UCSD-AML1 (cell line): Measurements from ENCODE around the gene CST3.
"Not testable (repeated sequence)": the region's sequence is repeated elsewhere in the genome, so short reads cannot be mapped to it uniquely, and the experiment has no call there.

Experiments
- DNase-seq: peaks from one replicate; lab custom pipeline; 2025; ENCODE audit not compliant: unreplicated experiment; lab: John Stamatoyannopoulos, UW

Gene CST3

DNA sequence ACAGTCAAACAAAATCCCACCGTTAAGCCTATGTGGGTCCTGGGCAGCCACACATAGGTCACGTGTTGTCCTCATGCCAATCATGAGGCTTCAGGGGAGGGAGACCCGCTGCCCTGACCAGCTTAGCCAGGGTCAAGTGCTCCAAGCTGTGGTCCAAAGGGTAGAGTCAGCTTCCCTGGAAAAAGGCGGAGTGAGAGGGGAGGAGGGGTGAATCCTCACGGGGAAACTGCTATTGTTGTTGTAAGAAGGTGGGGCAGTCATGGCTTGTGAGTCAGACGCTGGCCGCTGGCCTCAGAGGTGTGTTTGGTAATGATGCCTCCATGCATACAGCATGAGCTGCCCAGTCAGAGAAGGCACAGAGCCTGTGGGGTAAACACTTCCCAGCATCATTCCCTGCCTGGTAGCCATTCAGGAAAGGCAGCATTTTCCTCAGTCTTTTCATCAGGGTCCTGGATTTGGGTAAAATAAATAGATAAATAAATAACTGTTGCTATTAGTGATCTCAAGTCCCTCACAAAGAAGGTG, 8.7 kb downstream of the CST3 start:
- no peak for DNase-seq

DNA sequence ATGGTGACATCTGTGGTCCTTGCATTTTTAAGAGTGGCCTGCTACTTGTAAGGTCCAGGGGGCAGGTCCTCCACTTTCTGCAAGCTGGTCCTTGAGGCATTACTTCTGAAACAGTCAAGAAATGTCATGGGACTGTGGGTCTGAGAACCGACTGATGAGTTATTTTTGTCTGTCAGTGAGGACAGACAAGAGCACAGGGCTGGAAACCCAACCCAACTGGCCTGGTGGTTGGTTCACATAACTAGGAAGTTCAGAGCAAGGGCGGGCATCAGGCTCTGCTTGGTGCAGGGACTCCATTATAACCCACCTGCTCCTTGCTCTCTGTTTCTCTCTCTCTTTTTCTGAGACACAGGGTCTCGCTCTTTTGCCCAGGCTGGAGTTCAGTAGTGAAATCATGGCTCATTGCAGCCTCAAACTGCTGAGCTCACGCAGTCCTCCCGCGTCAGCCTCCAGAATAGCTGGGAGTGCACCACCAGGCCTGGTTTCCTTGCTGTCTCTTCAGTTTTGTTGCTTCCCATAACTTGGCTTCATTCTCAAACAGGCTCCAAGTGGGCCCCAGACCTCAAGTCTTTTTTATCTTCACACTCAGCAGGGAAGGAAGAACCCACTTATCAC, 9.2 kb downstream of the CST3 start:
- no peak for DNase-seq

DNA sequence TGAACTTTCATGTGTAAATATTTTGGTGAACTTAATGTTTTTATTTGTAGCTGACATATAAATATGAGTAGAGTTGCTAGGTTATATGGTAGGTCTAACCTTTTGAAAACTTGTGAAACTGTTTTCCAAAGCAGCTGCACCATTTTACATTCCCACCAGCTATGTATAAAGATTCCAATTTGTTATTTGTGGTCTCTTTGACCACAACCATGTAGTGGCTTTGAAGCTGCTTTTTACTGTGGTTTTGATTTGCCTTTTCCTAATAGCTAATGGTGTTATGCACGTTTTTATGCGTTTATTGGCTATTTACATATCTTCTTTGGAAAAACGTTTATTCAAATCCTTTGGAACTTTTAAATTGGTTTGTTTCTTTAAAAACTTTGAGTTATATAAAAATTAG, 10.3 kb downstream of the CST3 start:
- DNase-seq, result no peak

GRCh38 chr20:23626040-23626620, 11.6 kb downstream of the CST3 start:
- DNase-seq, result no peak

- DNase-seq, result no peak
Measured at GRCh38 chr20:23625236-23625964, 12.4 kb downstream of the CST3 start.

DNA sequence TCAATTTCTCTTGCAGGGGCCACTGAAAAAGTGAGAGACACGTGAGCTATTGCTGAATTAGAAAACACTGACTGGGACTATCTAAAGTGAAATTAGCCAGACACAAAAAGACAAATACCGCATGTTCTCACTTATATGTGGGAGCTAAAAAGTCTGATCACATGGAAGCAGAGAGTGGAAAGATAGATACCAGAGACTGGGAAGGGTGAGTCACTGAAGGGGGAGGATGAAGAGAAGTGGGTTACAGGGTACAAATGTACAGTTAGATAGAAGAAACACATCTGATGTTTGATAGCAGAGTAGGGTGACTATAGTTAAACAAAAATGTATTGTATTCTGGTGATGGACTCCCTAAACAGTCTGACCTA, 13.4 kb downstream of the CST3 start:
- no peak for DNase-seq

- DNase-seq, result no peak
Measured at GRCh38 chr20:23623666-23624323, 14.0 kb downstream of the CST3 start.

GRCh38 chr20:23622839-23623343, 14.9 kb downstream of the CST3 start:
- DNase-seq, result no peak

GRCh38 chr20:23622401-23622800, 15.4 kb downstream of the CST3 start:
- not testable (repeated sequence) for DNase-seq

- DNase-seq, result not testable (repeated sequence)
Measured at GRCh38 chr20:23620670-23621386, 16.9 kb downstream of the CST3 start.

DNA sequence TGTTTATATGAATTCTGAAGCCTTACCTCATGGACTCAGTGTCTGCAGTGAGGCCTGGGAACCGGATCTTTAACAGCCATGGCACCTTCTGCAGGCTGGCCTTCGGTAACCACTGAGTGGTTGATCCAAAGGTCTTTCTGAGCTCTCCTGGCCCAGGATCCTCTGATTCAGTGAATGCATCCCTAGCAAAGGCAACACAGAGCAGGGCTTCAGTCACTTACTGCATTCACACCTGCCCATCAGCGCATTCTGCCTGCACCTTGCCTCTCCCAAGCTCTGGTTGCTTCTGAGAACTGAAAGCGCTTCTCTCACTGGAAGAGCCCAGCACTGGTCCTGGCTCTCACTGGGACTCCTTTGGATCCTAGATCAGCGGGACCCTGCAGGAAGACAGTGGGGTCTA, 23.6 kb downstream of the CST3 start:
- DNase-seq, result no peak

DNA sequence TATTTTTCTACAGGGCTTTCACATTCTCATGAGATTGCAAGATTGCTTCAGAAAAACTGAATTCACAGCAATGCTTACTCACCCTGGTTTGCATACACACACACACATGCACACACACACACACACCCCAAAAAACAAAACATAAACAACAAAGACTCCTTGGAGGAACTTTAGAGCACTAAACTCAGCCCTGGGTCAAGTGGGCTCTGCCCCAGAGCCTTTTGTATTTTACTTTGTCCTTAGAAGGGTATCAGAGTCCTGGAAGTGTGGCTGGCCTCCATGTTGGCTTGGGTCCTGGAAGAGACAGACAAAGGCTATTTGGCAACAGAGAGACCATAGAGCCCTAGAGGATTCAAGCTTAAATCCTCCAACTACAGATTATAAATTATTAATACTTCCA, 24.1 kb downstream of the CST3 start:
- DNase-seq, result no peak

GRCh38 chr20:23612396-23612795, 25.4 kb downstream of the CST3 start:
- no peak for DNase-seq

- DNase-seq, result no peak
Measured at GRCh38 chr20:23609486-23610109, 28.2 kb downstream of the CST3 start.

DNA sequence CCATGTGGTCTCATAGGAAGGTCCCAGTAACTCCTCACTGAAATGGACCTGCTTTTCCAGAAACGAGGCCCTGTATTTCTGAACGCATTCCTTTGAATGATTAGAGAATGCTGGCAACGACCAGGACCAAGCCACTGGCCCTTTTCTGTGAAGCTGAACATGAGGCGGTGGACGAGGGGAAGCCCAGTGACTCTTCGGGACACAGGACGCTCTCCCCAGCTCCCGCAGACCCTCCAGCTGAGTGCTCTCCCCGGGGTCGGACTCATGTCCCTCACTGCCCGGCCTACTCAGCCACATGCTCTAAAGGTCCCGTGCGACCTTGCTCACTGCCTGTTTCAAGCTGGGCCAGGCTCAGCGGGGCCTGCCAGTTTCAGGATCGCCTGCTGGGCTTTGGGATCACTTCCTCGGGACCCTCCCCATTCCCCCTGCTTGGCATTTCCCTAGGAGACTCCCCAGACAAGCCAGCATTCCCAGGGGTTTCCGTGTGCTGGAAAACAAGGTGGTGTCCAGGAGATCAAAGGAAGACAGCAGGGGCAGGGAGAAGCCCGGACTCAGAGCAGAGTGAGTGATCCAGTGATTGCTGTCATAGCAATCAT, 29.4 kb downstream of the CST3 start:
- DNase-seq, result no peak

GRCh38 chr20:23607497-23608245, 30.1 kb downstream of the CST3 start:
- DNase-seq, result no peak

GRCh38 chr20:23606652-23607049, 31.1 kb downstream of the CST3 start:
- DNase-seq, result peak; percentile 74

- no peak for DNase-seq
Measured at GRCh38 chr20:23605867-23606651, 31.7 kb downstream of the CST3 start, which contains the start of gene CST9. Gene CST9, minus strand, starts transcription at chr20:23605917. Its CDS starts 53 bp downstream, at chr20:23605864.
